ENCODE results near the gene TGM6. TPM values are rescaled to one million over a fixed set of nuclear protein-coding genes. Genes with fewer than 3 reads are reported as not detected.

Gene TGM6
- total RNA-seq, 2 experiments from 2014 or later: not detected

DNA sequence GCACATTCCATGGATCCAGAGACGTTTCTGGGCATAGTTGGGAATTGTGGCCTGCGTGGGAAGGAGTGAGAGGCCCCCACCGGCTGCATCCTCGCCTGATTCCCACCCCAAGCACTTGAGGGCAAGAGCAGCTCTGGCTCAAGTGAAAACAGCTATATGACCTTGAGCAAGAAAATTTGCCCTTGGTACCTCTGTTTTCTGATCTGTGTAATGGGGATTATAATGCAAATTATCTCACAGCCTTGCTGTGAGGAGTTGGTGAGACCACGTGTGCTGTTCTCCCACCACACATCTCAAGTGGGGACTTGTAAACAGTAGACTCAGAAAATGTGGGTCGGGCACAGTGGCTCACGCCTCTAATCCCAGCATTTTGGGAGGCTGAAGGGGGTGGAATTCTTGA, 602 bp downstream of the TGM6 start:
- no peak overlapping the region for H3K27ac Mint-ChIP-seq
- H3K36me3 Mint-ChIP-seq: no peaks in the 10 kb centered on the region
- no peak overlapping the region for H3K4me3 Mint-ChIP-seq
- peaks cover 2% of the 10 kb centered on the region for H3K9me3 Mint-ChIP-seq
- peaks cover 33% of the 10 kb centered on the region for H3K27me3 Mint-ChIP-seq
- DNase-seq: no peak
- peaks cover 20% of the 10 kb centered on the region for H3K4me1 Mint-ChIP-seq

DNA sequence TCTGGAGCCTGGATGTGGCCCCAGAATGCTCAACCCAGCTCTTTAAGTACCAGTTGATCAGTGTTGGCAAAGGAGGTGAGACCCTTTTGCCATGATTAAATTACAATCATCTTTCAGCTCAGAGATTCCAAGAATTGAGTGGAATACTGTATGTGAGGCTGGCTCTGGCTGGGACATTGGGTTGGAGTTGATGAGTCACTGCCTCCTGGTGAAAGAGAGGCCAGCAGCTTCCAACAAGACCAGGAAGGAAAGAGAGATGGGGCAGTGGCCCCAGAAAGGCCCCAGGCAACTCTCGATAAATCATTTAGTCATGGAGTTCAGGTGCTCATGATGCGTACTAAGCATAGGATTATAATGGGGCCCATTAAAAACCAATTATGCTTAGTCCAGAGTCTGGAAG, 2.1 kb downstream of the TGM6 start:
- no peak for DNase-seq
- H3K9me3 Mint-ChIP-seq: peaks cover 8% of the 10 kb centered on the region
- H3K27me3 Mint-ChIP-seq: peaks cover 20% of the 10 kb centered on the region
- H3K4me3 Mint-ChIP-seq: no peak overlapping the region
- H3K4me1 Mint-ChIP-seq: peaks cover 23% of the 10 kb centered on the region
- H3K36me3 Mint-ChIP-seq: no peaks in the 10 kb centered on the region
- H3K27ac Mint-ChIP-seq: no peak overlapping the region

- Mint-ChIP-seq H3K27ac (no peak overlapping the region), H3K4me3 (no peak overlapping the region)
Observed at GRCh38 chr20:2385026-2385425, 4.3 kb downstream of the TGM6 start.

DNA sequence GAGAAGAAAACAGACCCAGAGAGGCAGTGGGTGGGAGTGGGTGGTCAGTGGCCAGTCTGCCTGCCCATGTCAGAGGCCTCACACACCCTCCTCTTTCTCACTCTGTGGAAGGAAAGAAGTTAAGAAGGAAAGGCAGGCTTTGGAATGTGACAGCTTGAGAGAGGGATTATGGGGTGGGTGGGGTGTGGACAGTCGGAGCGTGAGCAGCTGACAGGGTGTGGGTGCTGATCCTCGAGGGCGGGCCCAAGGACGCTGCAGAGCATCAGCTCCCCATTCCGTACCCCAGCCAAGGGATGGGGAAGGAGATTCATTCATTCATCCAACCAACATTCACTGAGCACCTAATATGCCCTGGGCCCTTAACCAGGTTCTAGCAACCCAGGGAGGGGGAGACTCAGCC, 4.8 kb downstream of the TGM6 start:
- DNase-seq: no peak
- Mint-ChIP-seq H3K36me3 (no peaks in the 10 kb centered on the region), H3K27me3 (peaks cover 7% of the 10 kb centered on the region), H3K4me3 (no peak overlapping the region), H3K4me1 (peaks cover 7% of the 10 kb centered on the region), H3K27ac (no peak overlapping the region), H3K9me3 (peaks cover 11% of the 10 kb centered on the region)

More at GRCh38 chr20:2385026-2385425, 4.3 kb downstream of the TGM6 start:
- Mint-ChIP-seq H3K4me1 (peaks cover 7% of the 10 kb centered on the region), H3K9me3 (peaks cover 10% of the 10 kb centered on the region), H3K27me3 (peaks cover 8% of the 10 kb centered on the region), H3K36me3 (no peaks in the 10 kb centered on the region)
- no peak for DNase-seq

GRCh38 chr20:2386516-2387179, 5.9 kb downstream of the TGM6 start:
- no peak for DNase-seq
- H3K36me3 Mint-ChIP-seq: no peaks in the 10 kb centered on the region
- H3K9me3 Mint-ChIP-seq: peaks cover 11% of the 10 kb centered on the region
- H3K4me3 Mint-ChIP-seq: no peak overlapping the region
- peak overlapping the region; percentile 21 for H3K27ac Mint-ChIP-seq
- peaks cover 7% of the 10 kb centered on the region for H3K4me1 Mint-ChIP-seq
- no peaks in the 10 kb centered on the region for H3K27me3 Mint-ChIP-seq

DNA sequence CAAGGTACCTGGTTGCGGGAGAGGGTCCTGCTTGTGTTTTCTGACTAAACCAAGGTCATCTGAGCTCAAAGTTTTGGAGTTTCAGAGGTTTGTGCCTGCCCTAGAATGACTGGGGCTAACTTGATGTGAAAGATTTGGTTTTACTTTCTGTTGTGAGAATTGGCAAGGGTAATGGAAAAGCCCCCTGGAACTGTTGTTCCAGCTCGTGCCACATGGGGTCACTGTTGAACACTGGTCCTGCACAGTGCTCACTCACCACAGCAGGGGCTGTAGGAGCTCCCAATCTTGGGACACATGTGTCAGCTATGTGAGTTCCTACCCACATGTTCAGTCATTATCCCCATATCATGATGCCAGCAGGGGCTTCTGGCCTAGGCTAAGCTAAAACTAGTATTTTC, 6.5 kb downstream of the TGM6 start:
- Mint-ChIP-seq H3K4me3 (no peak overlapping the region), H3K36me3 (no peaks in the 10 kb centered on the region), H3K4me1 (peaks cover 7% of the 10 kb centered on the region), H3K27ac (peak overlapping the region; percentile 21), H3K27me3 (no peaks in the 10 kb centered on the region), H3K9me3 (peaks cover 11% of the 10 kb centered on the region)
- peak; percentile 63 for DNase-seq

GRCh38 chr20:2387580-2387979, 6.9 kb downstream of the TGM6 start:
- H3K27me3 Mint-ChIP-seq: no peaks in the 10 kb centered on the region
- H3K27ac Mint-ChIP-seq: no peak overlapping the region
- DNase-seq: no peak
- peaks cover 11% of the 10 kb centered on the region for H3K9me3 Mint-ChIP-seq
- peaks cover 7% of the 10 kb centered on the region for H3K4me1 Mint-ChIP-seq
- H3K4me3 Mint-ChIP-seq: no peak overlapping the region
- H3K36me3 Mint-ChIP-seq: no peaks in the 10 kb centered on the region

DNA sequence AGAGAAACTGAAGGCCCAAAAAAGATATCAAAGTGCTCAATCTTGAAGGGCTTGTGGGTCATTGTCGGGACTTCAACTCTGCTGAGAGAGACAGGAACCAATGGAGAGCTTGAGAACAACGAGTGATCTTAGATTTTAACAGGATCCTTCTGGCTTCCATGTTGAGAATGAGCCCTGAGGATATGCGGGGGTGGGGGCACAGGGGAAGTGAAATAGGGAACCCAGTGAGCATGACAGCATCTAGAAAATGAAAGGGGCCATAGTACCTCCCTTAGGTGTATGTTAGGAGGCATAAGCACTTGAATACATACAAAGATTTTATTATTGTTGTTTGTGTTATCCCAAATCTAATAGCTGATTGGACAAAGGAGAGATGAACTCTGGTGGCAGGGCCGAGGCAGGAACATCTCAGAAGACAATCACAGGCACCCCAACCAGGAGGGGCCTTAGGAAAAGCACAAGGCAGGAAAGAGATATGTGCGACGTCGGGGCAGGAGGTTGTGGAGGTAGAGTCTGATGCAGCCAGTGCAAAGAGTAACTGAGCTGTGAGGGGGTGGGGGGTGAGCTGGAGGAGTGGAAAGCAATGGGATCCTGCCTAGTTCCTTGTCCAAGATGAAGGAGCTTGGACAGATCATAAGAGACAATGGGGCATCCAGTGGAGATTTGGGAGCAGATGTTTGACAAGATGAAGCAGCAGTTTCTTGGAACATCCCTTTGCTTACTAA, 10.4 kb downstream of the TGM6 start:
- DNase-seq: no peak
- peaks cover 3% of the 10 kb centered on the region for H3K4me1 Mint-ChIP-seq
- peaks cover 10% of the 10 kb centered on the region for H3K9me3 Mint-ChIP-seq
- no peaks in the 10 kb centered on the region for H3K36me3 Mint-ChIP-seq
- H3K4me3 Mint-ChIP-seq: no peak overlapping the region
- H3K27ac Mint-ChIP-seq: no peak overlapping the region
- H3K27me3 Mint-ChIP-seq: no peaks in the 10 kb centered on the region

DNA sequence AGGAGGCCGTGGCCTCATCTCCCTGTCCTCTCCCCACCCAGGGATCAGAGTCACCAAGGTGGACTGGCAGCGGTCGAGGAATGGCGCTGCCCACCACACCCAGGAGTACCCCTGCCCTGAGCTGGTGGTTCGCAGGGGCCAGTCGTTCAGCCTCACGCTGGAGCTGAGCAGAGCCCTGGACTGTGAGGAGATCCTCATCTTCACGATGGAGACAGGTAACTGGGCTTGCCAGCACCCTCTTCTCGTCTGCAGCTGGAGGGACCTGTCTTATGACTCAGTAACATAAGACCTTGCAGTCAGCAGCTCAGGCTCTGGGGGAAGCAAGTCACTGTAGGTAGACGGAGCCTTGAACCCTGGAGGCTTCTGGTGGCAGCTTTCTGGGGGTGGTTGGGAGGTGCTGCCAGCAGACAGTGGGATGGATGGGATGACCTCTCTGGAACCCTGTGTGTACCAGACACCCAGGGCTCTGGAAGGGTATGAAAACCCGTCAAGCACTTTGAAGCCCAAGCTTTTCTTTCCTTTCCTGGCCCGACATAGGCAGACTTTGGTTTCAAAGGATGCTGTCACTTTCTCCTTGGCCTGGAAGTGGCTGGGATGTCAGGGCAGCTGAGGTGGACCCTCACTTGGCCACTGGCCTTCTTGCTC, 13.8 kb downstream of the TGM6 start:
- no peak overlapping the region for H3K27ac Mint-ChIP-seq
- H3K27me3 Mint-ChIP-seq: peaks cover 7% of the 10 kb centered on the region
- no peak for DNase-seq
- H3K4me1 Mint-ChIP-seq: no peaks in the 10 kb centered on the region
- no peak overlapping the region for H3K4me3 Mint-ChIP-seq
- H3K36me3 Mint-ChIP-seq: no peaks in the 10 kb centered on the region
- H3K9me3 Mint-ChIP-seq: peaks cover 3% of the 10 kb centered on the region

GRCh38 chr20:2395136-2395535, 14.4 kb downstream of the TGM6 start:
- H3K4me3 Mint-ChIP-seq: no peak overlapping the region
- no peaks in the 10 kb centered on the region for H3K4me1 Mint-ChIP-seq
- no peak for DNase-seq
- H3K36me3 Mint-ChIP-seq: no peaks in the 10 kb centered on the region
- no peak overlapping the region for H3K27ac Mint-ChIP-seq
- H3K27me3 Mint-ChIP-seq: peaks cover 7% of the 10 kb centered on the region
- H3K9me3 Mint-ChIP-seq: no peaks in the 10 kb centered on the region

- no peak overlapping the region for H3K4me3 Mint-ChIP-seq
- H3K27ac Mint-ChIP-seq: no peak overlapping the region
- peaks cover 7% of the 10 kb centered on the region for H3K27me3 Mint-ChIP-seq
- H3K4me1 Mint-ChIP-seq: no peaks in the 10 kb centered on the region
- H3K9me3 Mint-ChIP-seq: no peaks in the 10 kb centered on the region
- no peaks in the 10 kb centered on the region for H3K36me3 Mint-ChIP-seq
- DNase-seq: no peak
Observed at GRCh38 chr20:2396241-2396814, 15.6 kb downstream of the TGM6 start.

DNA sequence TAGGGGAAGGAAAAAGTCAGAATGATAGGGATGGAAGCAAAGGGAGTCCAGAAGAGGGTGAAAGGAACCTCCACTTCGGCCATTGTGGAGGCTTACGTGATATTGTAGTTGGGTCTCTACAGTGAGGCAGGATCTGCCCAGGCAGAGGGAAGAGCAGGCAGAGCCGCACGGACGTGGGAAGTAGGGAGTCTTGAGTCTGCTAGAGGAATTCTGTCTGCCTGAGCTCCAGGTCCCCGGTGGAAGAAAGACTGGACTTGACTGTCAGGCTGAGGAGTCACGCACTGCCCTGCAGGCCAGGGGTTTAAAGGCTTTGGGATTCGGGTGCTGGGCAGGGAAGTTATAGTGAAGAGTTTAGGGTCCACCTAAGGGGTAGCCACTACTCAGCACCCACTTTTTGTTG, 16.4 kb downstream of the TGM6 start:
- Mint-ChIP-seq H3K9me3 (no peaks in the 10 kb centered on the region), H3K27ac (no peak overlapping the region), H3K27me3 (peaks cover 7% of the 10 kb centered on the region), H3K36me3 (no peaks in the 10 kb centered on the region), H3K4me1 (no peaks in the 10 kb centered on the region), H3K4me3 (no peak overlapping the region)
- no peak for DNase-seq

DNA sequence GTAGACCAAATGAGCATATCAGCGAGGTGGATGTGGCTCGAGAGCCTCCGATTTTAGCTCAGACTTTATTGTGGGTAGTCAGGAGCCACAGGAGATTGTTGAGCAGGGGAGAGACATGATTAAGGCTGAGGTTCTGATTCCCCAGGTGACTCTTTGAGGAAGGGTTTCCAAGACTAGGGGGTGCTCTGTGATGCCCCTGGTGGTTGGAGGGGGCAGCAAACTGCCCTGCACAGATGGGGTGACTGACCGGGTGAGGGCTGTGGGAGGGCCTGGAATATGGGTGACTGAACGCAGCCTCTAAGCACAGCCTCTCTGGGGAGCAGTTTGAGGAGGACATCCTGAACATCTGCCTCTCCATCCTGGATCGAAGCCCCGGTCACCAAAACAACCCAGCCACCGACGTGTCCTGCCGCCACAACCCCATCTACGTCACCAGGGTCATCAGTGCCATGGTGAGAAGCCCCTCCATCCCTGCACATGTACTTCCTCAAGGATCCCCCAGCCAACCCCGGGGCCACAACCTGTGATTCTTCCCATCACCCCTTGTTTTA, 17.0 kb downstream of the TGM6 start:
- peaks cover 7% of the 10 kb centered on the region for H3K27me3 Mint-ChIP-seq
- no peak overlapping the region for H3K4me3 Mint-ChIP-seq
- no peaks in the 10 kb centered on the region for H3K36me3 Mint-ChIP-seq
- no peaks in the 10 kb centered on the region for H3K9me3 Mint-ChIP-seq
- H3K4me1 Mint-ChIP-seq: no peaks in the 10 kb centered on the region
- DNase-seq: no peak
- H3K27ac Mint-ChIP-seq: no peak overlapping the region

DNA sequence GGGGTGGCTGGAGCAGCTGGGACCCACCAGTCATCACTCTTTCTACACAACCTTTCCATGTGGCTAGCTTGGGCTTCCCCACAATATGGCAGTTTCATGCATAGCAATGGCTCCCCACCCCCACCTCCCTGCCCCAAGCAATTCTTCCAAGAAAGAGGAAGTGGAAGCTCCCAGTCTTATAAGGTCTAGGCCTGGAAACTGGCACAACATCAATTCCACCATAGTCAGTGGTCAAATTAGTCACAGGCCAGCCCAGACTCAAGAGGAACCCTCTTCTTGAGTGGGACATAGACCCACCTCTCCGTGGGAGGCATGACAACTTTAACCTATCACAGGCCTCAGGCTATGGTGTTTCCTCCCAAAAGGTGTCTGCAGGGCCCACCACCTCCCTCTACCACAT, 17.7 kb downstream of the TGM6 start:
- H3K4me1 Mint-ChIP-seq: no peaks in the 10 kb centered on the region
- no peaks in the 10 kb centered on the region for H3K36me3 Mint-ChIP-seq
- no peak overlapping the region for H3K27ac Mint-ChIP-seq
- H3K27me3 Mint-ChIP-seq: peaks cover 7% of the 10 kb centered on the region
- no peak overlapping the region for H3K4me3 Mint-ChIP-seq
- DNase-seq: no peak
- no peaks in the 10 kb centered on the region for H3K9me3 Mint-ChIP-seq

DNA sequence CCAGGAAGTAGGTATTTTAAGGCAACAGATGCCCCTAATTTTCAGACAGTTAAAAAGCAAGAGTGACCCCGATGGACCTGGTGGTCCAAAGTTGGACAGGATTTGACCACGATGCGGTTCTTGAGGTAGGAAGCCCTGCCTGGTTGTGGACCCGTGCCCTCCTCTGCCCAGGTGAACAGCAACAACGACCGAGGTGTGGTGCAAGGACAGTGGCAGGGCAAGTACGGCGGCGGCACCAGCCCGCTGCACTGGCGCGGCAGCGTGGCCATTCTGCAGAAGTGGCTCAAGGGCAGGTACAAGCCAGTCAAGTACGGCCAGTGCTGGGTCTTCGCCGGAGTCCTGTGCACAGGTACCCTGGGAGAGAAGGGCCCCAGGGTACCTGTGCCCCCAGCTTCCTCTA, 18.7 kb downstream of the TGM6 start:
- no peaks in the 10 kb centered on the region for H3K9me3 Mint-ChIP-seq
- DNase-seq: no peak
- H3K4me1 Mint-ChIP-seq: no peaks in the 10 kb centered on the region
- no peak overlapping the region for H3K27ac Mint-ChIP-seq
- peaks cover 7% of the 10 kb centered on the region for H3K27me3 Mint-ChIP-seq
- no peaks in the 10 kb centered on the region for H3K36me3 Mint-ChIP-seq
- no peak overlapping the region for H3K4me3 Mint-ChIP-seq

All from activated naive CD8-positive, alpha-beta T cell treated with anti-CD3 and anti-CD28 coated beads for 36 hours (primary cell).